Frontal cortex (tissue), 4 donors: ENCODE results near the gene PLPP3. TPM values are rescaled to one million over a fixed set of nuclear protein-coding genes. Genes with fewer than 3 reads are reported as not detected.
A peak's percentile ranks its signal among the peaks of the same experiment; 100 is the strongest.

Experiments used
- DNase-seq, 2 donors: peaks; one replicate each; pipeline ENCODE4 v3.0.0; 2012; ENCODE audit warnings: low spot score in 2 of 2
- FAIRE-seq: peaks from 2 replicates; lab custom pipeline; 2012; peaks lifted over from hg19 to GRCh38; lab: Jason Lieb, UNC
- total RNA-seq: library from RNA; depleted of rRNA; stranded (reverse); fragments of >200 nt; gene quantifications from one replicate; pipeline ENCODE4 v1.2.3, GENCODE V29; 2014
- donor health status: control.
- donor health status: control.
- donor health status: control.

PLPP3 gene
- total RNA-seq, 1 donor from 2014 or later: 28.1 TPM

- FAIRE-seq (no peak), DNase-seq (no peak)
Measured at GRCh38 chr1:56506951-56507491, 72.3 kb downstream of the PLPP3 start.

- DNase-seq (no peak), FAIRE-seq (no peak)
Measured at GRCh38 chr1:56505792-56506743, 73.3 kb downstream of the PLPP3 start.

DNA sequence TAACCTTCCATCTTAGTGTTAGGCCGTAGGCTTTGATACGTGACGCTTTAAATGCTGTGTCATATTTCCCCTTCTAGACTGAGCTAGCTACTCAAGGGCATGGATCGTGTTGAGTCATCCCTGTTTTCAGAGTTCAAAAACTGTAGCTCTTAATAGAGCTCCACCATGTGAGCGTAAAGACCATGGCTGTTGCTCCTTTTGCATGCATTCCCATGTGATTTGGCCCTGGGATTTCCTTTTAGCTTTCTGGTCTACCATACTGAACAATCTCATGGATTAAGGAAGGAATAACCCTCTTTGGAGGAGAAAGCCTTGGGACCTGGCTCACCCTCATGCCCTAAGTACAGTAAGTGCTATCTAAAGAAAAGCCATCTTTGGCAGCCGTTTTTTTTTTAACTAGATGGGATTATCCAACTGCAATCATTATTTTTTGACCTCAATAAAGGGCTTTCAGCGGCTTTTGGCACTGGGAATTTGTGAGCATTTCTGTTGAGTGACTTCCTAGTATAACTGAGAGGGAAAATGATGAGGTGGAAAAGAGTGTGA, 76.6 kb downstream of the PLPP3 start:
- no peak for FAIRE-seq
- no peak for DNase-seq

DNA sequence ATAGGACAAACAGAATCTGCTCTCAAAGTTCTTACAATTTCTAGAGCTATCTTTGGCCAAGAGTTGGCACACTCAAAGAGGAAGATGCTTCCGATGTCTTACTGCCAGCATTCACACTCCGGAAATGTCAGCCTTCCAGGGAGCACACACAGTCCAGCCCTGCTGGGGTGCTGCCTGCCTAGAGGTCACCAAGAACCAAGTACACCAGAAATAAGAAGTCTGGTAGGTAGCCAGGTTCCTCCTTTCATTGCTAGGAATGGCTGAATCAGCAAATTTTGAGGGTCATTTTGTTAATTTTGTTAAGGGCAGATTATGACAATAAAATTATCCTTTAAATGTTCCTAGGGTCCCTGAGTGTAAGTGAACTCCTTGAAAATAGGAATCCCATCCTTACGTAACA, 77.5 kb downstream of the PLPP3 start:
- DNase-seq (peak in 1 of 2 donors; percentile 18), FAIRE-seq (no peak)

- no peak for FAIRE-seq
- no peak for DNase-seq
Measured at GRCh38 chr1:56501426-56501825, 77.9 kb downstream of the PLPP3 start.

- FAIRE-seq: no peak
Measured at GRCh38 chr1:56496821-56497772, 82.3 kb downstream of the PLPP3 start.

GRCh38 chr1:56496158-56496557, 83.2 kb downstream of the PLPP3 start:
- DNase-seq (no peak), FAIRE-seq (no peak)

More at GRCh38 chr1:56496821-56497772, 82.3 kb downstream of the PLPP3 start:
- no peak for DNase-seq

GRCh38 chr1:56495538-56495937, 83.8 kb downstream of the PLPP3 start:
- DNase-seq: no peak
- no peak for FAIRE-seq

- FAIRE-seq: no peak
- DNase-seq: no peak
Measured at GRCh38 chr1:56494306-56494705, 85.1 kb downstream of the PLPP3 start.

DNA sequence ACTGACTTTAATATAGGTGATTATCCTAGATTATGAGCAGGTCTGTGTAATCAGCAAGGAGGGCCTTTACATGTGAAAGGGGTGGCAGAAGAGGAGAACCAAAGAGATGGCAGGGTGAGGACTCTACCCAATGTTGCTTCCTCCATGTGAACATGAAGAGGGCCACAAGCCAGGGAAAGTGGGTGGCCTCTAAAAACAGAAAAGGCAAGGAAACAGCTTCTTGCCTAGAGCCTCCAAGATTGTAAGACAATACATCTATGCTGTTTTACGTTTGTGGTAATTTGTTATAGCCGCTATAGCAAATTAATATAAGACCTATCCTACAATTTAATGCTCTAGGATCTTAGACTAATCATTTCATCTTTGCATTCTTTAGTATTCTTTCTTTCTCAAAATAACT, 85.5 kb downstream of the PLPP3 start:
- FAIRE-seq: no peak
- DNase-seq: no peak

DNA sequence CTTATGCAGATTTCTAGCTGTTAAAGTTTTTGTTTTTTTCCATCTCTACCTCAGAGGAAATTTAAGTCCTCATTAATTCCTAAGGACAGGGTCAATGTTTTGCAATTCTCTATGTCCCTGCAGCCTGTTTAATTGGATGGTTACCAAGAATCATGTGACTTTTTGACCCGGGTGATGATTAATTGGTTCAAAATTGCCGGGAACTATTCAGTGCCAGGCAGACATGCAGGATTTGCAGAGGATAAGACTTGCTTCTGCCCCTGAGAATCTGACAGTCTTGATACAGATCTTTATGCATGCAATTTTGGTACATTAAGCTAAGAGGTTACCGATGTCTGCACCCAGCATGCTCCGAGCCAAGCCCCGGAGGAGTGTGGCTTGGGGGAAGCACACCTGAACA, 87.9 kb downstream of the PLPP3 start:
- DNase-seq: no peak
- FAIRE-seq: no peak

- FAIRE-seq (no peak), DNase-seq (no peak)
Measured at GRCh38 chr1:56490619-56491018, 88.7 kb downstream of the PLPP3 start.

DNA sequence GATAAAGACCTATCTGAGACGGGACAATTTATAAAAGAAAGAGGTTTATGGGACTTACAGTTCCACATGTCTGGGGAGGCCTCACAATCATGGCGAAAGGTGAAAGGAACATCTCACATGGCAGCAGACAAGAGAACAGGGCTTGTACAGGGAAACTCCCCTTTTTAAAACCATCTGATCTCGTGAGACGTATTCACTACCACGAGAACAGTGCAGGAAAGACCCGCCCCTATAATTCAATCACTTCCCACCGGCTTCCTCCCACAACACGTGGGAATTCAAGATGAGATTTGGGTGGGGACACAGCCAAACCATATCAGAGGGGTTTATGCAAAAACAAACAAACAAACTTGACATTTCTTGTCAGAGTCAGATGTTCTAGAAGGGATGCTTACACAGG, 89.7 kb downstream of the PLPP3 start:
- FAIRE-seq: no peak

DNA sequence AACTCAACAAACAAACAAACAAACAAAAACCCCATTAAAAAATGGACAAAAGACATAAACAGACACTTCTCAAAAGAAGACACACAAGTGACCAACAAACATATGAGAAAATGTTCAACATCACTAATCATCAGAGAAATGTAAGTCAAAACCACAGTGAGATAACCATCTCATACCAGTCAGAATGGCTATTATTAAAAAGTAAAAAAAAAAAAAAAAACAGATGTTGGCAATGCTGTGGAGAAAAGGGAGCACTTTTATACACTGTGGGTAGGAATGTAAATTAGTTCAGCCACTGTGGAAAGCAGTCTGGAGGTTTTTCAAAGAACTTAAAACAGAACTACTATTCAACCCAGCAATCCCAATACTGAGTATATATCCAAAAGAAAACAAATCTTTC, 94.7 kb downstream of the PLPP3 start:
- no peak for DNase-seq
- FAIRE-seq: no peak

More for the DNA sequence above, 89.7 kb downstream of the PLPP3 start:
- DNase-seq: no peak

DNA sequence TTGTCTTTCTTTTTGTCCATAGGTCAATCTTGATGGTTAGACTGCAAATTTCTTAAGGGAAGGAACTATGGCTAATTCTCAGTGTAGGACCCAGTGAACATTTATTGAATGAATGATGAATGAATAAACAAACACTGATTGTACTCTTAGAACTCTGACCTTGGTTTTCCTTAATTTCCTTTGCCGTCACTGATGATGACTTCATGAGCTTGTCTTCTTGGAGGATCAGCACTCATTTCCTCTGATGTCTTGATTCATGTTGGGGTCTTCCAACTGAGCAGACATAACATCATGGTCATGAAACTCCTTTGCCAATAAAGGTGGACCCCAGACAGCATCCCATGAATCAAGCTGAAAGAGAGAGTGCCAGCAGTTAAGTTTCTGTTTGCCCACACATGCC, 96.3 kb downstream of the PLPP3 start:
- DNase-seq (no peak), FAIRE-seq (no peak)

DNA sequence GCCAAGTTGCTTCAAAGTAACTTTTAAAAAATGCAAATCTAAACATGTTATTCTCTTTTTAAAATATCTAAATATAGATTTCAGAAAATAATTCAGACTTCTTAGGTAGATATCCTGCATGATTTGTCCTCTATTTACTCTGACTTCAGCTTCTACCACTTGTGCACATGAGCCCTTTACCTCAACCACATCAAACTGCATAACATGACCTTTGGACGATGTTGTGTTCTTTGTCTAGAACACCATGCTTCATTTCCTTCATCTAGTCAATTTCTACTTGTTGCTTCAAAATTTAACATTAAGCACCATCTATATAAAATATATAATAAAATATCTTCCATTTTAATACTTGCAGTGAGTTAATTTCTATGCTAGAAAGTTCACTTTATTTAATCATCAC, 96.9 kb downstream of the PLPP3 start:
- FAIRE-seq: no peak
- DNase-seq: no peak

GRCh38 chr1:56481140-56481694, 98.1 kb downstream of the PLPP3 start:
- FAIRE-seq (no peak), DNase-seq (no peak)

GRCh38 chr1:56478734-56479133, 100.6 kb downstream of the PLPP3 start:
- FAIRE-seq (no peak), DNase-seq (no peak)

- DNase-seq (peak; percentile 44 to 53), FAIRE-seq (no peak)
Measured at GRCh38 chr1:56477164-56478111, 101.9 kb downstream of the PLPP3 start.
